Panc1 (cell line): ENCODE results near the gene DDX41.

Source experiments
- CTCF ChIP-seq: fragments of 450-650 bp; IDR thresholded peaks from 2 replicates; pipeline ENCODE4 v1.5.1; 2017; ENCODE audit warnings: mild to moderate bottlenecking
- POLR2AphosphoS5 ChIP-seq: IDR thresholded peaks from 2 replicates; pipeline ENCODE4 v1.6.1; 2012; ENCODE audit warnings: mild to moderate bottlenecking, low read depth, low read length, moderate library complexity
- REST ChIP-seq, 2 experiments: IDR thresholded peaks; 2 replicates each; pipeline ENCODE4 v1.6.1; 2011 to 2012; ENCODE audit warnings: low read depth in 2 of 2, control low read depth in 1 of 2, low read length in 1 of 2, mild to moderate bottlenecking in 1 of 2, moderate library complexity in 1 of 2; ENCODE audit not compliant: insufficient read depth in 1 of 2
- SIN3A ChIP-seq: IDR thresholded peaks from 2 replicates; pipeline ENCODE4 v1.6.1; 2012; ENCODE audit warnings: low read depth, mild to moderate bottlenecking, low read length, moderate library complexity, borderline replicate concordance; ENCODE audit not compliant: insufficient read depth

- TF ChIP-seq POLR2AphosphoS5 (no peak), CTCF (no peak), SIN3A (peak; percentile 37; the same call in 1 of the 2 replicates), REST (IDR thresholded peaks at IDR 0.05; ENCODE audit: insufficient read depth in 1 of 2, low read depth in 2 of 2, low read length in 1 of 2) (no peak)
These were observed 44.0 kb downstream of the DDX41 start for GRCh38 chr5:177472460-177473442.
